Glutamatergic neuron (in vitro differentiated cells): ENCODE results near the gene TSGA10. TPM values are rescaled to one million over a fixed set of nuclear protein-coding genes. Genes with fewer than 3 reads are reported as not detected.

Source experiments
- DNase-seq: peaks from one replicate; pipeline ENCODE4 v3.0.0; 2022
- H3K27ac Mint-ChIP-seq: one replicate; pipeline ENCODE4 v1.8.0; 2020; ENCODE audit warnings: mild to moderate bottlenecking, mixed read lengths, inconsistent platforms; ENCODE audit not compliant: unreplicated experiment
- H3K27me3 Mint-ChIP-seq: one replicate; pipeline ENCODE4 v1.8.0; 2020; ENCODE audit warnings: mild to moderate bottlenecking, moderate library complexity, mixed read lengths, inconsistent platforms; ENCODE audit not compliant: unreplicated experiment
- H3K36me3 Mint-ChIP-seq: one replicate; pipeline ENCODE4 v1.8.0; 2020; ENCODE audit warnings: mild to moderate bottlenecking, mixed read lengths, inconsistent platforms; ENCODE audit not compliant: unreplicated experiment
- H3K4me1 Mint-ChIP-seq: one replicate; pipeline ENCODE4 v1.8.0; 2020; ENCODE audit warnings: mild to moderate bottlenecking, low read depth, mixed read lengths, inconsistent platforms; ENCODE audit not compliant: unreplicated experiment
- H3K4me3 Mint-ChIP-seq: one replicate; pipeline ENCODE4 v1.8.0; 2020; ENCODE audit warnings: mild to moderate bottlenecking, mixed read lengths, inconsistent platforms; ENCODE audit not compliant: unreplicated experiment
- H3K9me3 Mint-ChIP-seq: one replicate; pipeline ENCODE4 v1.8.0; 2020; ENCODE audit warnings: mild to moderate bottlenecking, moderate library complexity, mixed read lengths, inconsistent platforms; ENCODE audit not compliant: unreplicated experiment
- total RNA-seq: library from RNA; stranded (reverse); fragmentation: NEBNext Ultra II Directional; extraction: Animal tissue kit (Norgen Biotek cat#: 25700); gene quantifications from one replicate; pipeline ENCODE4 v1.2.1, GENCODE V29; 2021; ENCODE audit not compliant: unreplicated experiment
- TF ChIP-seq, protein P1 (sequence below): fragments of 200-600 bp; sonication (generic); IDR thresholded peaks from one replicate; pipeline ENCODE4 v1.5.0; 2021; ENCODE audit not compliant: partially characterized antibody, unreplicated experiment

TSGA10 gene
- total RNA-seq, 1 donor from 2014 or later: 3.8 TPM

GRCh38 chr2:98985905-98986666 lies 168.7 kb downstream of the TSGA10 start:
- Mint-ChIP-seq H3K27me3 (no peaks in the 10 kb centered on the region), H3K4me1 (no peaks in the 10 kb centered on the region), H3K27ac (no peak overlapping the region), H3K36me3 (no peaks in the 10 kb centered on the region), H3K4me3 (no peak overlapping the region), H3K9me3 (no peaks in the 10 kb centered on the region)
- TF ChIP-seq, protein P1, sequence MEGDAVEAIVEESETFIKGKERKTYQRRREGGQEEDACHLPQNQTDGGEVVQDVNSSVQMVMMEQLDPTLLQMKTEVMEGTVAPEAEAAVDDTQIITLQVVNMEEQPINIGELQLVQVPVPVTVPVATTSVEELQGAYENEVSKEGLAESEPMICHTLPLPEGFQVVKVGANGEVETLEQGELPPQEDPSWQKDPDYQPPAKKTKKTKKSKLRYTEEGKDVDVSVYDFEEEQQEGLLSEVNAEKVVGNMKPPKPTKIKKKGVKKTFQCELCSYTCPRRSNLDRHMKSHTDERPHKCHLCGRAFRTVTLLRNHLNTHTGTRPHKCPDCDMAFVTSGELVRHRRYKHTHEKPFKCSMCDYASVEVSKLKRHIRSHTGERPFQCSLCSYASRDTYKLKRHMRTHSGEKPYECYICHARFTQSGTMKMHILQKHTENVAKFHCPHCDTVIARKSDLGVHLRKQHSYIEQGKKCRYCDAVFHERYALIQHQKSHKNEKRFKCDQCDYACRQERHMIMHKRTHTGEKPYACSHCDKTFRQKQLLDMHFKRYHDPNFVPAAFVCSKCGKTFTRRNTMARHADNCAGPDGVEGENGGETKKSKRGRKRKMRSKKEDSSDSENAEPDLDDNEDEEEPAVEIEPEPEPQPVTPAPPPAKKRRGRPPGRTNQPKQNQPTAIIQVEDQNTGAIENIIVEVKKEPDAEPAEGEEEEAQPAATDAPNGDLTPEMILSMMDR: no peak
- DNase-seq: no peak

GRCh38 chr2:98975611-98976010 lies 179.1 kb downstream of the TSGA10 start:
- H3K9me3 Mint-ChIP-seq: peaks cover 10% of the 10 kb centered on the region
- H3K36me3 Mint-ChIP-seq: peaks cover 34% of the 10 kb centered on the region
- DNase-seq: no peak
- H3K27ac Mint-ChIP-seq: no peak overlapping the region
- peaks cover 1% of the 10 kb centered on the region for H3K27me3 Mint-ChIP-seq
- TF ChIP-seq, protein P1: no peak
- H3K4me1 Mint-ChIP-seq: no peaks in the 10 kb centered on the region
- H3K4me3 Mint-ChIP-seq: no peak overlapping the region

- Mint-ChIP-seq H3K36me3 (peaks cover 41% of the 10 kb centered on the region), H3K27me3 (peaks cover 1% of the 10 kb centered on the region), H3K4me3 (no peak overlapping the region), H3K4me1 (no peaks in the 10 kb centered on the region), H3K9me3 (peaks cover 11% of the 10 kb centered on the region), H3K27ac (no peak overlapping the region)
- TF ChIP-seq, protein P1: no peak
- DNase-seq: no peak
These were observed 182.1 kb downstream of the TSGA10 start for GRCh38 chr2:98972582-98973167.

DNA sequence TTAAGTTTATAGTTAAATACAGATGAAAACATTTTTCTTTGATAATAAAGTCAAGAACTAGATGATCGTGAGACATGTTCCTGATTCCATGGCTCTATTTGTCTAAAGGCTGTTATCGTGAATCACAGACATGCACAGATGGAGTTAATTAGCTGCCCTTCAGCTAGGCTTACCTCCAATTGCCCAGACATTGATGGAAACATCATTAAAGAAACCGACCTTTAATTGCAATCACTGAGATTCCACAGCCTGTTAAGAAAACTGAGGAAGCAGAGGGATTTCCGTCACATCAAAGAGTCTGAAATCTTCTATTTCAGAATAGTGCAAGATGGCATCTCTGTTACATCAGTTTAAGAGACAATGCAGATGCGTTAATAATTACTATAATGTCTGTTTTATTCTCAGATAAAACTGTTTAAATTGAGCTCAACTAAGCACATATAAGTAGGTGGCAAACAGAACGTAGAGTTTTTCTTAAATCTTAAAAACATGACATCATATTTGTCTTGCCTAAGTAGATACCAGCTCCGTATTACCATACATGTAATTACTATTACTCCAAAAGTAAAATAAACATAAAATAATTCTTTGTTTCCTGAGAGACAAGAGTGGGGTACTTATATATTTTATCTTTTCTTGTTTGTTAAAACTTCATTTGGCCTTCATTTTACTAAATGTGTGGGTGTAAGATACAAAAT lies 194.8 kb downstream of the TSGA10 start:
- DNase-seq: no peak
- Mint-ChIP-seq H3K36me3 (peaks cover 28% of the 10 kb centered on the region), H3K4me3 (no peak overlapping the region), H3K9me3 (no peaks in the 10 kb centered on the region), H3K27ac (no peak overlapping the region), H3K4me1 (no peaks in the 10 kb centered on the region), H3K27me3 (no peaks in the 10 kb centered on the region)
- TF ChIP-seq, protein P1: no peak
